T1000 (cell line): Measurements from ENCODE around the gene CELA2B.
"Not testable (repeated sequence)": the region's sequence is repeated elsewhere in the genome, so short reads cannot be mapped to it uniquely, and the experiment has no call there.

Source experiments
- DNase-seq: peaks from one replicate; lab custom pipeline; 2025; ENCODE audit warnings: mixed read lengths; lab: John Stamatoyannopoulos, UW

The CELA2B gene

GRCh38 chr1:15501208-15502032, 25.5 kb downstream of the CELA2B start:
- DNase-seq = no peak

- DNase-seq = no peak
These were observed 28.5 kb downstream of the CELA2B start for GRCh38 chr1:15504436-15504835.

- DNase-seq = no peak
These were observed 30.9 kb downstream of the CELA2B start for GRCh38 chr1:15506831-15507230.

GRCh38 chr1:15507278-15507677, 31.4 kb downstream of the CELA2B start:
- DNase-seq = no peak

GRCh38 chr1:15508700-15509487, 33.0 kb downstream of the CELA2B start:
- DNase-seq = no peak

GRCh38 chr1:15509586-15509985, 33.7 kb downstream of the CELA2B start:
- DNase-seq = no peak

- DNase-seq = peak; percentile 8
These were observed 34.9 kb downstream of the CELA2B start for GRCh38 chr1:15510611-15511405.

GRCh38 chr1:15513192-15513591, 37.3 kb downstream of the CELA2B start:
- no peak for DNase-seq

GRCh38 chr1:15513919-15514318, 38.0 kb downstream of the CELA2B start:
- DNase-seq = no peak

- DNase-seq = not testable (repeated sequence)
These were observed 38.7 kb downstream of the CELA2B start for GRCh38 chr1:15514557-15514956.

- DNase-seq = no peak
These were observed 39.2 kb downstream of the CELA2B start for GRCh38 chr1:15515022-15515663.

- no peak for DNase-seq
These were observed 43.7 kb downstream of the CELA2B start for GRCh38 chr1:15519625-15520024.

GRCh38 chr1:15521206-15521906, 45.5 kb downstream of the CELA2B start:
- not testable (repeated sequence) for DNase-seq

GRCh38 chr1:15522551-15522950, 46.6 kb downstream of the CELA2B start:
- no peak for DNase-seq

GRCh38 chr1:15523104-15524020, 47.5 kb downstream of the CELA2B start:
- DNase-seq = no peak

GRCh38 chr1:15524021-15524282, 48.0 kb downstream of the CELA2B start, which contains the start of gene CASP9:
CASP9 (minus strand) TSS chr1:15524215; CDS start chr1:15524200, 15 bp downstream.
- DNase-seq = no peak

GRCh38 chr1:15524283-15525049, 48.6 kb downstream of the CELA2B start:
- peak; percentile 100 for DNase-seq

GRCh38 chr1:15525050-15526020, 49.4 kb downstream of the CELA2B start:
- no peak for DNase-seq
